Mesangial cell (primary cell): ENCODE measurements around the gene OR10A2. TPM values are rescaled to one million over a fixed set of nuclear protein-coding genes. Genes with fewer than 3 reads are reported as not detected.

Experiments
- total RNA-seq: library from RNA; depleted of rRNA; stranded (reverse); fragments of >200 nt; gene quantifications from 2 replicates; pipeline ENCODE4 v1.2.3, GENCODE V29; 2015

The OR10A2 gene
- total RNA-seq, result not detected in 2 replicates

GRCh38 chr11:6862961-6863360, at the start of gene OR10A2:
OR10A2 (plus strand) TSS chr11:6863057; CDS start chr11:6869755, 6,698 bp downstream.

GRCh38 chr11:6845383-6845782, 17.5 kb upstream of the OR10A2 start, which contains the start of gene OR10A5:
OR10A5 (plus strand) TSS chr11:6845683; CDS start chr11:6845683, 0 bp downstream.

GRCh38 chr11:6876325-6876724, 13.5 kb downstream of the OR10A2 start, which contains the start of gene OR10A4:
OR10A4 (plus strand) TSS chr11:6876625; CDS start chr11:6876648, 23 bp downstream.

GRCh38 chr11:6892400-6892799, 29.5 kb downstream of the OR10A2 start, which contains the start of gene OR2D2:
OR2D2 (minus strand) TSS chr11:6892500; CDS start chr11:6892500, 0 bp downstream.

GRCh38 chr11:6920702-6921101, 57.8 kb downstream of the OR10A2 start, which contains the start of gene OR2D3:
OR2D3 (plus strand) TSS chr11:6921002; CDS start chr11:6921002, 0 bp downstream.

Other genes with a start within 250 kb of the OR10A2 start
- 49.5 and 166 TPM in 2 replicates for gene TPP1, start 243.6 kb upstream of the OR10A2 start, total RNA-seq
- gene DCHS1, start 207.2 kb upstream of the OR10A2 start, total RNA-seq, result 3.1 and 17.2 TPM in 2 replicates
- gene MRPL17, start 179.7 kb upstream of the OR10A2 start, total RNA-seq, result 33.7 and 54.8 TPM in 2 replicates
- gene OR2AG2, start 91.1 kb upstream of the OR10A2 start, total RNA-seq, result under 0.01 and 0.13 TPM in 2 replicates
- gene OR2AG1, start 80.0 kb upstream of the OR10A2 start, total RNA-seq, result not detected in 2 replicates
- gene OR6A2, start 63.4 kb upstream of the OR10A2 start, total RNA-seq, result not detected in 2 replicates
- gene OR10A5, start 17.4 kb upstream of the OR10A2 start, total RNA-seq, result not detected in 2 replicates
- gene OR10A4, start 13.6 kb downstream of the OR10A2 start, total RNA-seq, result not detected in 2 replicates
- not detected in 2 replicates for gene OR2D2, start 29.4 kb downstream of the OR10A2 start, total RNA-seq
- not detected in 2 replicates for gene OR2D3, start 57.9 kb downstream of the OR10A2 start, total RNA-seq
- gene ZNF215, start 63.4 kb downstream of the OR10A2 start, total RNA-seq, result 2.0 and 2.3 TPM in 2 replicates
- 0.65 and 1.5 TPM in 2 replicates for gene ZNF214, start 157.3 kb downstream of the OR10A2 start, total RNA-seq
- not detected in 2 replicates for gene NLRP14, start 157.4 kb downstream of the OR10A2 start, total RNA-seq
- not detected in 2 replicates for gene RBMXL2, start 225.9 kb downstream of the OR10A2 start, total RNA-seq